ENCODE measurements around the gene DNMBP.

The DNMBP gene

GRCh38 chr10:99924451-99925255 lies 85.1 kb downstream of the DNMBP start:
- in situ Hi-C loops (cut with MboI; ENCODE audit: low sequenced_read_pairs, unreplicated experiment), result no loop called here
- DNase-seq (ENCODE audit: low spot score), result no peak
- TF ChIP-seq, protein P1, sequence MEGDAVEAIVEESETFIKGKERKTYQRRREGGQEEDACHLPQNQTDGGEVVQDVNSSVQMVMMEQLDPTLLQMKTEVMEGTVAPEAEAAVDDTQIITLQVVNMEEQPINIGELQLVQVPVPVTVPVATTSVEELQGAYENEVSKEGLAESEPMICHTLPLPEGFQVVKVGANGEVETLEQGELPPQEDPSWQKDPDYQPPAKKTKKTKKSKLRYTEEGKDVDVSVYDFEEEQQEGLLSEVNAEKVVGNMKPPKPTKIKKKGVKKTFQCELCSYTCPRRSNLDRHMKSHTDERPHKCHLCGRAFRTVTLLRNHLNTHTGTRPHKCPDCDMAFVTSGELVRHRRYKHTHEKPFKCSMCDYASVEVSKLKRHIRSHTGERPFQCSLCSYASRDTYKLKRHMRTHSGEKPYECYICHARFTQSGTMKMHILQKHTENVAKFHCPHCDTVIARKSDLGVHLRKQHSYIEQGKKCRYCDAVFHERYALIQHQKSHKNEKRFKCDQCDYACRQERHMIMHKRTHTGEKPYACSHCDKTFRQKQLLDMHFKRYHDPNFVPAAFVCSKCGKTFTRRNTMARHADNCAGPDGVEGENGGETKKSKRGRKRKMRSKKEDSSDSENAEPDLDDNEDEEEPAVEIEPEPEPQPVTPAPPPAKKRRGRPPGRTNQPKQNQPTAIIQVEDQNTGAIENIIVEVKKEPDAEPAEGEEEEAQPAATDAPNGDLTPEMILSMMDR (IDR thresholded peaks at IDR 0.05; ENCODE audit: borderline replicate concordance, control extremely low read depth, extremely low read depth, insufficient read depth, missing control alignments), result no peak

DNA sequence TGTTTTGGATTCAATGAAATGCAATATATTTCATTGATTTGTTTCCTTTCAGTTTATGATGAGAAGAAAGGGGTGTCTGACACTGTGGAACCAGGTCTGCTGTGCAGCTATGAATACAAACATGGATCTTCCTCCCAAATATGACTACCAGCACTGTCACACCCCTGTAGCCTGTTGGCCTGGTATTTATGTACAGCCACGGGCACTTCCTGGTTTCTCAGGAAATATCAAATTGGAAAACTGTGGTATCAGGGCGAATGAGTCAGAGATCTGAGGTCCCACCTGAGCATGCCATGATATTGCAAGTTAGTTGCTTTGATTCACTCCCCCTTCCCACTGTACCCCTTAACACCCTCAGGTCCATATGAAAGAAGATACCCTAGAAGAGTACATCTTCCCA lies 87.8 kb downstream of the DNMBP start:
- no peak for DNase-seq (ENCODE audit: low spot score)
- TF ChIP-seq, protein P1 (IDR thresholded peaks at IDR 0.05; ENCODE audit: borderline replicate concordance, control extremely low read depth, extremely low read depth, insufficient read depth, missing control alignments), result no peak
- in situ Hi-C loops (cut with MboI; ENCODE audit: low sequenced_read_pairs, unreplicated experiment), result no loop called here

DNA sequence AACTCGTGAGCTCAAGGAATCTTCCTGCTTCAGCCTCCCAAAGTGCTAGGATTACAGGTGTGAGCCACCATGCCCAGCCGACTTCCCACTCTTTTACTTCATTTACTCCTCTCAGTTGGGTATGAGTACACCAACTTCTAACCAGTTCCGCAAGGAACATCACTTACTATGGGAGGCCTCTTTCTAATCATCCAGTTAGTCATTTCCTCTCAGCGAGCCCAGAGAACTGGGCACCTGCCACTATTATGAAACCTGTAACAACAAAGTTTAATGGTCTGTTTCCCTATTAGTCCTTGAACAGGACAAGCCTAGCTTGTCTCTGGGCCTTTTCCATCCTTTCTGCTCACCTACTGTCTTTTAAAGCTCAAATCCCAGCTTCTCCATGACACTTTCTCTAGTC lies 88.8 kb downstream of the DNMBP start:
- in situ Hi-C loops (cut with MboI; ENCODE audit: low sequenced_read_pairs, unreplicated experiment), result no loop called here
- TF ChIP-seq, protein P1 (IDR thresholded peaks at IDR 0.05; ENCODE audit: borderline replicate concordance, control extremely low read depth, extremely low read depth, insufficient read depth, missing control alignments), result no peak
- no peak for DNase-seq (ENCODE audit: low spot score)

GRCh38 chr10:99920486-99920885 lies 89.3 kb downstream of the DNMBP start:
- TF ChIP-seq, protein P1 (IDR thresholded peaks at IDR 0.05; ENCODE audit: borderline replicate concordance, control extremely low read depth, extremely low read depth, insufficient read depth, missing control alignments), result no peak
- DNase-seq (ENCODE audit: low spot score), result no peak
- in situ Hi-C loops (cut with MboI; ENCODE audit: low sequenced_read_pairs, unreplicated experiment), result no loop called here

DNA sequence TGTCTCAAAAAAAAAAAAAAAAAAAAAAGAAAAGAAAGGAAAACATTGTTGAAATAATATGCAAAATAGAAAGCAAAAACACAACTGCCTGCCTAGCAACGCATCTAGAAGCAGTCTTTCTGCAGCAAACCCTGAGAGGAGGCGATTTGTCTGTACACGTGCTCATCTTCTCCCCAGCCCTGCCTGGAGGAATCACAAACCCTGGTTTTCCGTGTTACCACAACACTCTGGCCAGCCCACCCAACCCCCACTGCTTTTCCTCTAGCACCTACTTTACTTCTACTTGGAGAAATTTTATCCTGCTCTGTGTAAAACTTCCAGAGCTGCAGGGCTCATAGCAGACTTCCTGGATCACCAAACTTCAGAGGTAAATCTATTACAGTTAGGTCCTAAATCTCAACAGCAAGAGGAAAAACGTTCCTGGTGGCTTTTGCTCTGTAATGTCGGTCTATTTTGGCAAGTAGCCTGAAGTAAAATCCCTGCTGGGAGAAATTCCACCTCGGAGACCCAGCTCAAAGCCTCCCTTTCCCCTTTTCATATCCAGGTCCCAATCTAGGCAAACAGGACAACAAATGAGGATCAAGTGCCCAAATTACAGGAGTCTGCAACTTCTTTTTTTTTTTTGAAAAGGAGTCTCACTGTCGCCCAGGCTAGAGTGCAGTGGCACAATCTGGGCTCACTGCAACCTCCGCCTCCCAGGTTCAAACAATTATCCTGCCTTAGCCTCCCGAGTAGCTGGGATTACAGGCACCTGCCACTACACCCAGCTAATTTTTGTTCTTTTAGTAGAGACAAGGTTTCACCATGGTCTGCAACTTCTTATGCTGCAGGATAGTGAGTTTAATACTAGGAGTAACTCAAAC lies 91.6 kb downstream of the DNMBP start:
- no peak for DNase-seq (ENCODE audit: low spot score)
- in situ Hi-C loops (cut with MboI; ENCODE audit: low sequenced_read_pairs, unreplicated experiment), result no loop called here
- TF ChIP-seq, protein P1 (IDR thresholded peaks at IDR 0.05; ENCODE audit: borderline replicate concordance, control extremely low read depth, extremely low read depth, insufficient read depth, missing control alignments), result no peak

GRCh38 chr10:99916776-99917175 lies 93.0 kb downstream of the DNMBP start:
- DNase-seq (ENCODE audit: low spot score), result no peak
- in situ Hi-C loops (cut with MboI; ENCODE audit: low sequenced_read_pairs, unreplicated experiment), result no loop called here
- TF ChIP-seq, protein P1 (IDR thresholded peaks at IDR 0.05; ENCODE audit: borderline replicate concordance, control extremely low read depth, extremely low read depth, insufficient read depth, missing control alignments), result no peak

Data from GM13976 (cell line).